Hematopoietic multipotent progenitor cell treated with erythropoietin and hydrocortisone succinate and interleukin-3 and kit ligand, for 8 days (in vitro differentiated cells): ENCODE data around the gene MAP3K15.
A peak's percentile ranks its signal among the peaks of the same experiment; 100 is the strongest.

Experiments
- DNase-seq: peaks from one replicate; pipeline ENCODE4 v3.0.0-alpha.2; 2015

MAP3K15 gene

GRCh38 chrX:19392078-19392477, 123.2 kb downstream of the MAP3K15 start:
- DNase-seq = no peak

DNA sequence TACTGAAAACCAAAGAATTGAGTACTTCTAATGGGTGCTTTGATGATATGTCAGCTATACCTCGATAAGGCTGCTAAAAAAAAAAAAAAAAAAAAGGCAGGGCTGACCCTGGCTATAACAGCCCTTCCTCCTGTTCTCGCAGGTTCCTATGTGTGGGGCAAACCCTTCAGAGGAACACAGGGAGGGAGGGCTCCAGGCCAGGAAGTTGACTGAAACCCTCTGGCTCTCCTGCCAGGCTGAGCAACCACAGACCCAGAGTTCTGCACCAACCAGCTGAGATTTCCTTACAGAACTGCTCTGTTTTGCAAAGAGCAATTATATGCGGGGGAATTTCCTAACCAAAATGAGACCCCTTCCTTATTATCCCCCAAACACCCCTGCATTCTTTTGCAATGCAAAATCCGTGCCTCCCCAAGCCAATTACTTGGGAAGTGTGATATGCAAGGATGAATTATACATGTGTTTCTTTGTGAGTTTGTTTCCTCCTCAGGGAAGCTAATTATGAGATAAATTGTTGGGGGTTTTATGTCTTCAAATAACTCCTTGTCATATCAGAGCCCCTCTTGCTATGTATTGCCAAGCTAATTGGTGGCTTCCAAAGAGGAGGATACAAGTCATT, 126.0 kb downstream of the MAP3K15 start:
- DNase-seq = no peak

GRCh38 chrX:19388741-19389140, 126.6 kb downstream of the MAP3K15 start:
- DNase-seq = no peak

DNA sequence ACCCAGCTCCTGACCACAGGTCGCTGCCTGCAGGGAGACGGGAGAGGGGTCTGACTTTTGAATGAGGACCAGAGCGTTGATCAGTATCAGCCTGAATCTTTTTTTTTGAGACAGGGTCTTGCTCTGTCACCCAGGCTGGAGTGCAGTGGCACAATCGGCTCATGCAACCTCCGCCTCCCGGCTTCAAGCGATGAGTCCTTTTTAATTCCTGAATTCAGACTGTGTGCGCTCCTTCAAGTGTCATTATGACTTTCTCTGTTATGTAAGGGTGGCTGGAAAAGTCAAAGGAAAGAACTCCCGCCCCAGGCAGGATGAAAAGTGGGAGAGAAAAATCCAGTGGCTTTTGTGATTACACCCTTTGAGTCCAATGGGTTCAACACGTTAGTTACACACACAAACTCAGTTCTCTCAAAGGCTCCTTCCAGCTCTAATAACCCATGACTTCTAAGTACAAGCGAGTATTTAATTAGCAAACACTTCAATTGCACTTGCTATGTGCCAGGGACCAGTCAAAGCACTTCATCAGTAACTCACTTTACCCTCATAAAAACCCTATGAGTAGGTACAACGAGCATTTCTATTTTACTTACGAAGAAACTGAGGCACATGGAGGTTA, 127.1 kb downstream of the MAP3K15 start:
- no peak for DNase-seq

GRCh38 chrX:19386679-19387078, 128.6 kb downstream of the MAP3K15 start:
- no peak for DNase-seq

DNA sequence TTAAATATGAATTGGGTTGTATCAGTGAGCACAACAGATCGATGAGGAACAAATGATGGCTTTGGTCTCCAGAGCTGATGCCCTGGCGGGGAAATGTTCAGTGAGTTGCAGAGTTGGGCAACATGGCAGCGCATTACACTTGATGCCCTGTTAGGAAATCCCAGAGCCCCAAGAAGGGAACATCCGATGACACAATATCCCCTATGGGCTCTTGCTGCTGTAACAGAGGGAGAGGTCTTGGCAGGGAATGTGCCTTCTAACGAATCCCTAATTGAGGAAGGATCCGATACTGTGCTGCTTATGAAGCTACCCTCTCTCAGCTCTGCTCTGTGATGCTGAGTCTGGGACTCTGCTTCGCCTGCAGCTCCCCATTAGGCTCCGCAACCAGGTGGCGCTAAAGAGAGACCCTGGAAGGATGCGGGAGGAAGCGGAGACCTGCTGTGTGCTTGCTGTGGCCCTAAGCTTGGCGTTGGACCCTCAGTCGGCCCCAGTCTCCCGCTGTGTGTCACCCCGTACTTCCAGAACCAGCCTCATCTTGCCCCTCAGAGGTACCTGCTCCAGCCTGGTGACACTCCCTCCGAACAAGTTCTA, 132.7 kb downstream of the MAP3K15 start:
- DNase-seq = peak; percentile 25

- DNase-seq = no peak
Observed at GRCh38 chrX:19381326-19381725, 134.0 kb downstream of the MAP3K15 start.

DNA sequence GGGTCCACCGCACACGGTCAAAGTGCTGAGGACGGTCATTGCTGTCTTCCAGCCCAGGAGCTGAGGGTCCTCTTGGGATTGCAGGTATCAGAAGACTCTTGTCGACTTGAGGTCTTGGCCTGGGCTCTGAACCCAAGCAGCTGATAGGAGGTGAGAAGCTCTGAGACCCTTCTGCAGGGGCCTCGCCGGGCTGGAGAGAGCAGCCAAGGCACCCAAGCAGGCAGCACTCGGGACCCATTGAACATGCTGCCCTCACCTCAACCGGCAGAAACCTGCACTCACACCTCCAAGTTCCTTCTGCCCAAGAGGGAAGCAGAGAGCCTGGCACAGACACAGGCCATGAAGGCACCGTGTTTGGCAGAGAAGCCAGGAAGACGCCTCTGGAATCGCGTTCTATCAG, 137.5 kb downstream of the MAP3K15 start:
- DNase-seq = no peak

DNA sequence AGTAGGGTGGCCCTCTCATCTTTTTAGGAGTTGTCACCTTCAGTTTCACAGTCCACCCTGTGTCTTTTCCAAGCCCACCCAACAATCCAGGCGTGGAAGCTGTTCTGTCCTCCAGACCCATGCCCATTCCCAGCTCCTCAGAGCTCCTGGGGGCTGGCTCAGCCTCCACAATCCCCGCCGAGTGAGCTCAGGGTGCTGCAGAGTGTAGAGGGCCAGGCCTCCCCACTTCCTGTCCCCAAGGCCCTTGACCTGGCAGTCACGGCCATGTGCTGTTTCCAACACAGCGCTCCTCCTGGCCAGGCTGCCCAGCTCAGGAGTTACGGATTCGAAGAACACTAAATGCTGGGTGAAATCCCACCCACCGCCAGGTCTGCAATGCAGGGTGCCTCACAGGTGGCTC, 139.8 kb downstream of the MAP3K15 start:
- DNase-seq = no peak

DNA sequence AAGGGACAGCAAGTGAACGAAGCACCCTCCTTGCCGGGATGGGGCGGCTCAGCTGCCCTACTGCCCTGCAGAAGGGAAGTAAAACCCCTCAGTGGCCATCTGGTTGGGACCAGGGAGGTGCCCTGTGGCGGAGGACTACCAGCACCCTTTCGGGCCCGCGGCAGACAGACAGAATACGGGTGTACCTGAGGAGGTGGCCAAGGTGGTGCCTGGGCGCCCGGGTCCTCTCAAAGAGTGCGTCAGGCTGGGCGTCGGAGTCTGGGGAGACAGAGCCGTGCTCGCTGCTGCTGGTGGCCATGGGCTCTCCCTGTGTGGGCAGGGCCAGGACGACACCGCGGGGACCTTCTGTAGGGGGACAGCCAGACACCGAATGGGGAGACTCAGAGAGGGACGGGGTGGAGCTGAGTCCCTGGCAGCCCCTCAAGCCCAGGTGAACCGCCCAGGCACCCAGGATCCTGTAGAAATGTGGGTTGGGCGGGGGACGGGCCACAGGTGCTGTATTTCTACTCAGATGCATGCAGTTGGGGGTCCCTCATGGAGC, 141.9 kb downstream of the MAP3K15 start:
- no peak for DNase-seq

- DNase-seq = no peak
Observed at GRCh38 chrX:19372547-19373331, 142.6 kb downstream of the MAP3K15 start.

- DNase-seq = peak; percentile 30
Observed at GRCh38 chrX:19372170-19372546, 143.2 kb downstream of the MAP3K15 start.

DNA sequence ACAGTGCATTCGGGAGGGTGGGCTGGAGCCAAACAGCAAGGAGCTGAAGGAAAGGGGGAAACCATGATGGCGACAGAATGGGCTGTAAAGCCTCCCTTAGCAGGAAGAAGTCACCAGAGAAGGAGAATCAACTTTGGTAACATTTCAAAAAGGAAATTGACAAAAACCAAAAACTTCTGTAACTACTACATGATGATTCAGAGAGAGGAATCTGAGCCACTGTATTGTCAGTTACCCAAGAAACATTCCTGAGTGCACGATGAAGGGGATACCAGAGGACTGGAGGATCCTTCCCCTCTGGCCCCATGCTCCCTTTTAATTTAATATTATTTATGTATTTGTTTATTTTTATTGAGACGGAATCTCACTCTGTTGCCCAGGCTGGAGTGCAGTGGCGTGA, 145.2 kb downstream of the MAP3K15 start:
- DNase-seq = no peak

- no peak for DNase-seq
Observed at GRCh38 chrX:19368576-19368975, 146.7 kb downstream of the MAP3K15 start.

DNA sequence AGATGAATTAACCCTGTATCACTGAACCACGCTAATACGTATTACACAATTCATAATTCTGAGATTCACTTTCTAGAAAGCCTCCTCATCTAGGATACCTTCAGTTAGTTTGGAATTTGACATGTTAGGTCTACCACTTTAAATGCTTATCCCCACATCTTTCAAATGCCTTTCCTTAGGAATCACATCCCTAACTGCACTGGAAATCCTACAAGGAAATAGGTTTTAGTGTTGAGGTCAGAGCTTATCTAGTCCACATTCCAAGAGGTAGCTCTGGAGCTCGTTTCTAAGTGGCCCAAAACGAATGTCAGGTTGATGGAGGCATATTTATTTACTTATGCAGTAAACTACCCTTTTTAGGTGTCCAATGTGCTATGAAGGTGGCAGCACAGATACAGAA, 153.6 kb downstream of the MAP3K15 start:
- DNase-seq = no peak

DNA sequence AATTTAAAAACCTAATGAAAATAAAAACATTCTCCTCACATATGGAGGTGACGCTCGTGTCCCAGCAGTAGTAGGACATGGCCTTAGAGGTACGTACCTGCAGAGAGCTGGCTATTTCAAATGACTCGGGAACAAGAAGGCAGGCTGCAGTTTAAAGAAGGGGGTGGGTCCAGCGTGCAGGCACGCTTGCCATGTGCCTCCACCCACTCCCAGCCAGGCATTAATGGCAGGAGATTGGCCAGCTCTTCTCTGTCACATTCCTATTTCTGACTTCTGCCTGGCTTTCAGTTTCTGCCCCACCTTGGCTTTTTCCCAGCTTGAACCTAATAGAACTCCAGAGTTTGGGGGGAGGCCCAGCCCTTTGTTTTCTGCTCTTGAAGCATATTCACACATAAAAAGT, 154.4 kb downstream of the MAP3K15 start:
- DNase-seq = no peak

DNA sequence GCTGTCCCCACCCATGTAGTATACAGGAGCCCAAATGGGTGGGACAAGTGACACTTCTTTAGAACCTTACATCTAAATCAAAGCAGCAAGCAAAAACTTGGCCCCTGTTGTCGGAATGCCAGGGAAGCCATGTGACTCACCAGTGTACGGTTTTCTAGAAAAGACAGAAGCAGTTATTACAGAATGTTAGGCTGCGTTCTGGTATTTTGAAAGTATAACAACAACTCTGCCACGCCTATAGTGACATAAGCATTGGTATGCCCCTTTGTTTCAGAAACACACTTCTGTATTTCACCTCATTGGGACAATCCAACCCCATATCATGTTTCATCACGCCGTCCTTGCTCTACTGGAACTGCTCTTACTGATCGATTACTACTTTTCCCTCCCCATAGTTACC, 156.8 kb downstream of the MAP3K15 start:
- DNase-seq = no peak

DNA sequence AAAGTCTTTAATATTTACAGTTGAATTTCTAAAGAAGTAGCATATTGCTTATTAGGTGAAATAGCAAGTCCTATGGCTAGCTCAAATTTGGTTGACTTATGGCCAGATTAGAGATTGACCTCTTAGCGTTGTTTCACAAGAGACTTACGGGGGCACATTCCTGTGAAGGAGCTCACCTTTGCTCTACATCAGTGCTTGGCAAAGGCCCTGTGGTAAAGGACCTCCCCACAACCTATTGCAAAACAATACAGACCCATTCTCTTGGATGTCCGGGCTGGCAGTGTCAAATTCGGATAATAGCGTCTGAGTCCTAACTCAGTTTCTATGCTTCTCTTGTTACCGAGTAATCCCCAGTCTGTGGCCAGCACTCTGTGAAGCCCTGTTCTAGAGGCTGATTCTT, 160.7 kb downstream of the MAP3K15 start:
- no peak for DNase-seq

DNA sequence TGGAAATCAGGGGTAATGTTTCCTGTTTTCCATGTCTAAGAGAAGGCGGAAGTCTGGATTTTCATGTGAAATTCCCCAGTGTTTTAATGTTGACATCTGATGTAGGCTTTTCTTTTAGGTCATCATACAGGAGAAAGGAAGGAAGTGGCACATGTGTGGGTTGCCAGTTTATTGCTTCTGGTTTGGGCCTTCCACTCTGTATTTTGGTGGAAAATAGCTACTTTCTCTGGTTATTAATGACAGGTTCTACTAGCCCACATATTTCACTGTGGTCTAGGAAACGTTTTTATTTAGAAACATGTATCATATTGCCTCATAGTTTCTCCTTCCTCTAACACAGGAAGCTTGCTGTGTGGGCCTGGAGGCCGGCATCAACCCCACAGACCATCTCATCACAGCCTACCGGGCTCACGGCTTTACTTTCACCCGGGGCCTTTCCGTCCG, 164.3 kb downstream of the MAP3K15 start:
- no peak for DNase-seq

DNA sequence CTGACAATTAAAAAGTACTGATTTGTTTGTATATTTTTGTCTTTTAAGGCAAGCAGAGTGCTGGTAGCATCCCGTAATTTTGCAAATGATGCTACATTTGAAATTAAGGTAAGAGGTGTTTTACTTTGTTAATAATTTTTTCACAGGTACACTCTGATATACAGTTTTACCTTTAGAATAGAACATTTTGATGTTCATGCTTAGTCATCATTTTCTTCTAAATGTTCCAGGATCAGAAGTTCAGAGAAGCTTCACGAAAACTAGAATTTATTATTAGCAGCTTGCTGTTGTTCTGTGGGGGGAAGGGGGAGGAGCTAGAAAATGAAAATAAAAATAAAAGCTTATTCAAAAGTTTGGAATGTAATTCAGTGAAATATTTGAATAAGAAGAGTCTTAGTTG, 166.0 kb downstream of the MAP3K15 start:
- DNase-seq = no peak

DNA sequence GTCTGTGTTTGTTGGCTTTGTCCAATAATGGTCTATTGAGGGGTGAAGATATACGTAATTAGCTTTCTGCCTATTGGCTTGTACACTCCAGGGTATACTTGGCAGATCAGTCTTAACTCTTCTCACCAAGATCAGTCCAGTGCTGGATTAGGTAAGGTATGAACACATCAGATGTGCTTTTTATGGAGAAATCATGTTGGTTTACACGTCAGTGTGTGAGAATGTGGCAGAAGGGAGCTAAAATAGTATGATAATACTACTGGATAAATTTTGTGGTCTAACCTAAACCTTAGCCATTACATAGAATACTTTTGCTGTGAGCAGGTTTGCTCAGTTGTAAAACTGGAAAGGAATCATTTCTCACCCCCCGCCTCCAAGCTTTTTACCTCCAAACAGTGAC, 167.4 kb downstream of the MAP3K15 start:
- DNase-seq = no peak

GRCh38 chrX:19344661-19345060, 170.6 kb downstream of the MAP3K15 start:
- DNase-seq = no peak

- peak; percentile 92 for DNase-seq
Observed at GRCh38 chrX:19343535-19344408, 171.5 kb downstream of the MAP3K15 start, which contains the start of gene PDHA1. Gene PDHA1 (plus strand): TSS chrX:19343927. CDS start chrX:19344038, 111 bp downstream.
